GM12878 (cell line): ENCODE measurements around the gene ABCG2. TPM values are rescaled to one million over a fixed set of nuclear protein-coding genes. Genes with fewer than 3 reads are reported as not detected.

ENCODE experiments used
- ATAC-seq: fragments of 200-7000 bp; cut with Tn5 transposase; 3 replicates; pipeline ENCODE4 v1.9.1; 2020; ENCODE audit warnings: mild to moderate bottlenecking, moderate library complexity
- BruUV-seq: library from RNA; stranded (reverse); fragments of 400-500 nt; replicated peaks from 2 replicates; lab custom pipeline; 2021; lab: Mats Ljungman, UMichigan
- CTCF ChIA-PET: fragments of 300-600 bp; sonication (Branson Sonifier 250); formaldehyde crosslinking; extraction: SDS; loops from one replicate; lab custom pipeline; 2021; ENCODE audit warnings: inconsistent platforms; lab: Yijun Ruan, JAX
- POLR2A ChIA-PET: fragments of 350-600 bp; formaldehyde crosslinking; extraction: SDS; loops from one replicate; lab custom pipeline; 2021; ENCODE audit warnings: inconsistent platforms; lab: Charles Lee
- RAD21 ChIA-PET: fragments of 300-600 bp; sonication (Branson Sonifier 250); formaldehyde crosslinking; loops from one replicate; lab custom pipeline; 2023; ENCODE audit warnings: antibody characterized with exemption; ENCODE audit not compliant: unreplicated experiment; lab: Charles Lee
- SMC1A ChIA-PET: fragments of 300-600 bp; sonication (Branson Sonifier 250); formaldehyde crosslinking; loops from one replicate; lab custom pipeline; 2023; ENCODE audit not compliant: unreplicated experiment, uncharacterized antibody; lab: Charles Lee
- DNase-seq: peaks from one replicate; pipeline ENCODE4 v3.0.0-alpha.2; 2011; ENCODE audit warnings: low read depth, low spot score
- FAIRE-seq: peaks from 3 replicates; lab custom pipeline; 2011; peaks lifted over from hg19 to GRCh38; lab: Jason Lieb, UNC
- H2AFZ ChIP-seq: 2 replicates; pipeline ENCODE4 v1.6.0; 2011; ENCODE audit warnings: low read depth, low read length, control low read depth; ENCODE audit not compliant: control insufficient read depth
- H3K27ac ChIP-seq: 2 replicates; pipeline ENCODE4 v1.5.1; 2011; ENCODE audit warnings: control low read depth; ENCODE audit not compliant: control insufficient read depth, insufficient read depth
- H3K27me3 ChIP-seq, 2 experiments: replicated peaks in 1 of 2; 2 replicates each; pipeline versions ENCODE4 v1.6.0 to v1.6.1; 2011; ENCODE audit warnings: low read length in 1 of 2; ENCODE audit not compliant: control insufficient read depth in 2 of 2, insufficient read depth in 2 of 2
- H3K36me3 ChIP-seq, 2 experiments: 2 replicates each; pipeline ENCODE4 v1.5.1; 2011; ENCODE audit warnings: low read length in 1 of 2; ENCODE audit not compliant: control insufficient read depth in 2 of 2, insufficient read depth in 2 of 2
- H3K4me1 ChIP-seq: 2 replicates; pipeline ENCODE4 v1.6.1; 2011; ENCODE audit warnings: mild to moderate bottlenecking, low read length, moderate library complexity, mixed read lengths; ENCODE audit not compliant: control insufficient read depth, insufficient read depth
- H3K4me2 ChIP-seq: 2 replicates; pipeline ENCODE4 v1.6.0; 2011; ENCODE audit warnings: control low read depth; ENCODE audit not compliant: control insufficient read depth, insufficient read depth
- H3K4me3 ChIP-seq: fragments of 200-600 bp; sonication (generic); 2 replicates; pipeline ENCODE4 v1.5.1; 2016
- H3K79me2 ChIP-seq: 2 replicates; pipeline ENCODE4 v1.6.0; 2011; ENCODE audit warnings: low read length; ENCODE audit not compliant: control insufficient read depth, insufficient read depth
- H3K9ac ChIP-seq: 2 replicates; pipeline ENCODE4 v1.8.0; 2011; ENCODE audit warnings: low read length, control low read depth, mixed read lengths; ENCODE audit not compliant: control insufficient read depth, insufficient read depth
- H3K9me3 ChIP-seq: replicated peaks from 3 replicates; pipeline ENCODE4 v1.5.1; 2011; ENCODE audit warnings: mild to moderate bottlenecking, low read length; ENCODE audit not compliant: control insufficient read depth, insufficient read depth
- H4K20me1 ChIP-seq: 2 replicates; pipeline ENCODE4 v1.6.0; 2011; ENCODE audit not compliant: control insufficient read depth, insufficient read depth
- ATF7 ChIP-seq: fragments of 450-650 bp; IDR thresholded peaks from 2 replicates; pipeline ENCODE4 v1.6.1; 2016; ENCODE audit warnings: low read depth, mild to moderate bottlenecking
- BMI1 ChIP-seq: fragments of 450-650 bp; IDR thresholded peaks from 2 replicates; pipeline ENCODE4 v1.6.1; 2016; ENCODE audit warnings: mild to moderate bottlenecking, moderate library complexity, borderline replicate concordance
- CBFB ChIP-seq: IDR thresholded peaks from 2 replicates; pipeline ENCODE4 v1.6.1; 2016; ENCODE audit warnings: antibody characterized with exemption, low read depth
- EGR1 ChIP-seq, 2 experiments: IDR thresholded peaks; 1 replicate in 1 of 2; 2 replicates in 1 of 2; pipeline ENCODE4 v1.6.1; 2011 to 2012; ENCODE audit warnings: low read depth in 2 of 2, low read length in 2 of 2, borderline replicate concordance in 1 of 2, mild to moderate bottlenecking in 1 of 2, moderate library complexity in 1 of 2
- ETV6 ChIP-seq, 2 experiments: fragments of 450-650 bp in 1 of 2; IDR thresholded peaks in 1 of 2; conservative IDR thresholded peaks in 1 of 2; 2 replicates each; pipeline ENCODE4 v1.6.1; 2014; ENCODE audit warnings: antibody characterized with exemption in 1 of 2, borderline replicate concordance in 1 of 2, low read depth in 1 of 2, mild to moderate bottlenecking in 1 of 2, moderate library complexity in 1 of 2
- IRF4 ChIP-seq: IDR thresholded peaks from 2 replicates; pipeline ENCODE4 v1.6.1; 2011; ENCODE audit warnings: low read depth, low read length
- NFYA ChIP-seq: IDR thresholded peaks from 2 replicates; pipeline ENCODE4 v1.6.1; 2011; ENCODE audit warnings: low read depth, mild to moderate bottlenecking, low read length, improper control_type of control experiment, borderline replicate concordance
- SMAD1 ChIP-seq: fragments of 450-650 bp; IDR thresholded peaks from 2 replicates; pipeline ENCODE4 v1.6.1; 2018; ENCODE audit warnings: mild to moderate bottlenecking, low read depth; ENCODE audit not compliant: partially characterized antibody
- SRF ChIP-seq, 2 experiments: IDR thresholded peaks; 2 replicates each; pipeline ENCODE4 v1.6.1; 2011; ENCODE audit warnings: low read depth in 2 of 2, low read length in 2 of 2, mild to moderate bottlenecking in 1 of 2, moderate library complexity in 1 of 2
- STAT3 ChIP-seq: IDR thresholded peaks from 2 replicates; pipeline ENCODE4 v1.6.1; 2011; ENCODE audit warnings: low read depth, low read length, improper control_type of control experiment
- TARDBP ChIP-seq: IDR thresholded peaks from 2 replicates; pipeline ENCODE4 v1.6.1; 2016; ENCODE audit warnings: borderline replicate concordance
- TCF3 ChIP-seq: IDR thresholded peaks from 2 replicates; pipeline ENCODE4 v1.6.1; 2012; ENCODE audit warnings: low read depth, mild to moderate bottlenecking, low read length, borderline replicate concordance; ENCODE audit not compliant: insufficient read depth
- WGBS: methylation state at CpG from one replicate; pipeline ENCODE4 v1.1.6; 2016; ENCODE audit warnings: low lambda C conversion rate; ENCODE audit not compliant: insufficient replicate concordance, insufficient coverage; ENCODE audit errors: missing lambda C conversion rate; 5-methylcytosine and 5-hydroxymethylcytosine counted together
- in situ Hi-C: fragments of 300-500 bp; cut with MboI; formaldehyde crosslinking; loops from 9 replicates; pipeline ENCODE4 v1.14.3; 2018; ENCODE audit warnings: mixed read lengths
- intact Hi-C: fragments of 100-400 bp; cut with micrococcal nuclease; formaldehyde crosslinking; loops from one replicate; pipeline ENCODE4 v1.14.2; 2022; ENCODE audit not compliant: unreplicated experiment
- polyA plus RNA-seq, 11 experiments: library from polyadenylated mRNA; depleted of rRNA in 4 of 11; unstranded in 6 of 11; stranded (reverse) in 5 of 11; fragments of >200 nt; fragmentation: Nextera tagmentation in 4 of 11; fragmentation: Illumina TruSeq in 1 of 11; extraction: Ambion mirVana in 4 of 11; extraction: Trizol in 1 of 11; gene quantifications; 1 replicate in 1 of 11; 2 replicates in 10 of 11; pipeline versions ENCODE4 v1.2.1 to v1.2.3, GENCODE V29; 2011 to 2016; ENCODE audit warnings: inconsistent platforms in 2 of 11, missing spikeins in 2 of 11, low read depth in 1 of 11
- total RNA-seq, 4 experiments: library from RNA; depleted of rRNA in 3 of 4; stranded (reverse); fragments of >200 nt in 3 of 4; fragmentation: Illumina TruSeq in 1 of 4; extraction: Trizol in 1 of 4; gene quantifications; 2 replicates each; pipeline versions ENCODE4 v1.2.1 to v1.2.3, GENCODE V29; 2013 to 2021

The ABCG2 gene
- total and polyA plus RNA-seq, 10 of the 15 experiments (the other 5 are each of a cell fraction or from before 2014, with no cell fraction given): 0.03 to 0.06 (median 0.04) TPM; not detected in 7

DNA sequence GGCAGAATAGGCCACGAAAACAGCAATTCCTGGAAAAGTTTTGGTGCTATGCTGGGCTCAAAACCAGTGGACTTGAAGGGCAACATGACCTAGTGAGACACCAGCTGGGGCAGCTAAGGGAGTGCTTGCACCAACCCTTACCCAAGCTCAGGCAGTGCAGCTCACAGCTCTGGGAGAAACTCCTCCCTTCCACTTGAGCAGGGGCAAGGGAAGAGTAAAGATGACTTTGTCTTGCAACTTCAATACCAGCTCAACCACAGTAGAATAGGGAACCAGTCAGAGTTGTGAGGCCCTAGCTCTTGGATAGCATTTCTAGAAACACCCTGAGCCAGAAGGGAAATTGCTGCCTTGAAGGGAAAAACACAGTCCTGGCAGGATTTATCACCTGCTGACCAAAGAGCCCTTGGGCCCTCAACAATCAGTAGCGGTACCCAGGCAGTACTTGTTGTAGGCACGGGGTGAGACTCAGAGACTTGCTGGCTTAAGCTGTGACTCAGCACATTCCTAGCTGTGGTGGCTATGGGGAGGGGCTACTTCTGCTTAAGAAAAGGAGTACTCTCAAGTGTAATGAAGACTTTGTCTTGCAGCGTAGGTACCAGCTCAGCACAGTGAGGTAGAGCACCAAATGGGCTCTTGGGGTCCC is 19.7 kb upstream of the ABCG2 start:
- H3K27ac ChIP-seq: no peak overlapping the region
- CTCF ChIA-PET: no interaction called here
- H3K9me3 ChIP-seq: no peaks in the 10 kb centered on the region
- SMC1A ChIA-PET: no interaction called here
- no peak for FAIRE-seq
- POLR2A ChIA-PET: no interaction called here
- in situ Hi-C loops: no loop called here
- RAD21 ChIA-PET: no interaction called here
- no peaks in the 10 kb centered on the region for H3K79me2 ChIP-seq
- DNase-seq: no peak
- H3K27me3 ChIP-seq: no peaks in the 10 kb centered on the region; a peak in 1 of 4 replicates
- H3K4me2 ChIP-seq: no peak overlapping the region
- no peak overlapping the region for H2AFZ ChIP-seq
- 1% methylated on average over 4 of the region's 4 CpGs for WGBS
- ATAC-seq: peak; percentile 27; the same call in 2 of the 3 replicates
- no peaks in the 10 kb centered on the region for H3K4me1 ChIP-seq
- TF ChIP-seq SRF (IDR thresholded peaks at IDR 0.05; ENCODE audit: low read depth in 2 of 2, low read length in 2 of 2) (no peak), ATF7 (no peak), NFYA (no peak), SMAD1 (no peak), TARDBP (no peak), TCF3 (no peak), CBFB (no peak), IRF4 (no peak), ETV6 (conservative IDR thresholded peaks at IDR 0.05 in 1 of 2, IDR thresholded peaks at IDR 0.05 in 1 of 2; ENCODE audit: borderline replicate concordance in 1 of 2, low read depth in 1 of 2) (no peak), EGR1 (IDR thresholded peaks at IDR 0.05; ENCODE audit: borderline replicate concordance in 1 of 2, low read depth in 2 of 2, low read length in 2 of 2) (no peak), BMI1 (no peak), STAT3 (no peak)
- intact Hi-C loops: no loop called here
- H4K20me1 ChIP-seq: no peaks in the 10 kb centered on the region
- no TSS peak for BruUV-seq
- H3K4me3 ChIP-seq: no peak overlapping the region
- H3K9ac ChIP-seq: no peak overlapping the region
- no peaks in the 10 kb centered on the region for H3K36me3 ChIP-seq
